Spleen (tissue), 7 donors: Measurements from ENCODE around the gene ADAM8.

Experiments
- CTCF ChIP-seq, 11 experiments: fragments of 200-600 bp in 7 of 11; fragments of 450-650 bp in 4 of 11; sonication (generic) in 4 of 11; IDR thresholded peaks in 8 of 11; conservative IDR thresholded peaks in 3 of 11; 1 replicate in 7 of 11; 2 replicates in 4 of 11; pipeline versions ENCODE4 v1.4.0 to v1.8.0; 2016 to 2021; ENCODE audit warnings: antibody characterized with exemption in 11 of 11, inconsistent platforms in 4 of 11, mild to moderate bottlenecking in 1 of 11
- POLR2A ChIP-seq, 3 donors: fragments of 450-650 bp; IDR thresholded peaks; one replicate each; pipeline ENCODE4 v1.5.1; 2017; ENCODE audit warnings: antibody characterized with exemption in 3 of 3, mild to moderate bottlenecking in 1 of 3
- donor health status: DM: no; HTN: no; CAD: no; lungs with moderate emphysema.
- donor health status: DM: no; HTN: no; CAD: no.
- donor health status: DM: no; HTN: no; CAD: no.

GRCh38 chr10:133215586-133215985, 61.1 kb downstream of the ADAM8 start:
- no peak for TF ChIP-seq CTCF (IDR thresholded peaks at IDR 0.05 in 8 of 11, conservative IDR thresholded peaks at IDR 0.05 in 3 of 11)
- no peak for TF ChIP-seq POLR2A (IDR thresholded peaks at IDR 0.05)
